Sigmoid colon (tissue), 7 donors: ENCODE results near the gene NFIA. TPM values are rescaled to one million over a fixed set of nuclear protein-coding genes. Genes with fewer than 3 reads are reported as not detected.
"Not testable (repeated sequence)": the region's sequence is repeated elsewhere in the genome, so short reads cannot be mapped to it uniquely, and the experiment has no call there.

ENCODE experiments used
- DNase-seq: peaks from one replicate; pipeline ENCODE4 v3.0.0-alpha.2; 2019
- H3K27ac ChIP-seq, 4 donors: fragments of 200-600 bp; sonication (generic); one replicate each; pipeline ENCODE4 v1.5.1; 2016 to 2019; ENCODE audit warnings: mild to moderate bottlenecking in 1 of 4
- H3K27me3 ChIP-seq, 3 donors: fragments of 200-600 bp; sonication (generic); one replicate each; pipeline ENCODE4 v1.5.1; 2019; ENCODE audit warnings: mild to moderate bottlenecking in 1 of 3
- H3K36me3 ChIP-seq, 4 donors: fragments of 200-600 bp; sonication (generic); one replicate each; pipeline ENCODE4 v1.5.1; 2016 to 2019
- H3K4me1 ChIP-seq, 4 donors: fragments of 200-600 bp; sonication (generic); one replicate each; pipeline ENCODE4 v1.5.1; 2017 to 2019
- H3K4me3 ChIP-seq, 4 donors: fragments of 200-600 bp; sonication (generic); one replicate each; pipeline ENCODE4 v1.5.1; 2017 to 2019; ENCODE audit warnings: mild to moderate bottlenecking in 2 of 4, moderate library complexity in 1 of 4
- H3K9me3 ChIP-seq, 4 donors: fragments of 200-600 bp in 3 of 4; sonication (generic) in 3 of 4; one replicate each; pipeline versions ENCODE4 v1.5.1 to v1.6.1; 2013 to 2019
- CTCF ChIP-seq, 4 experiments: fragments of 450-650 bp in 3 of 4; fragments of 200-600 bp in 1 of 4; IDR thresholded peaks; one replicate each; pipeline ENCODE4 v1.5.1; 2016 to 2019; ENCODE audit warnings: antibody characterized with exemption in 4 of 4, mild to moderate bottlenecking in 3 of 4, moderate library complexity in 2 of 4
- EP300 ChIP-seq, 4 donors: sonication (generic); formaldehyde crosslinking; IDR thresholded peaks; one replicate each; pipeline ENCODE4 v1.6.1; 2017; ENCODE audit warnings: antibody characterized with exemption in 4 of 4
- POLR2A ChIP-seq, 2 donors: fragments of 450-650 bp; IDR thresholded peaks; one replicate each; pipeline ENCODE4 v1.6.1; 2016; ENCODE audit warnings: antibody characterized with exemption in 2 of 2, mild to moderate bottlenecking in 2 of 2, moderate library complexity in 2 of 2
- POLR2AphosphoS5 ChIP-seq, 4 donors: sonication (generic); formaldehyde crosslinking; IDR thresholded peaks; one replicate each; pipeline ENCODE4 v1.6.1; 2017; ENCODE audit warnings: antibody characterized with exemption in 4 of 4
- WGBS, 2 donors: extraction: QIAGEN DNeasy Blood & Tissue Kit; methylation state at CpG; one replicate each; pipeline ENCODE4 v1.1.7; 2013; 5-methylcytosine and 5-hydroxymethylcytosine counted together
- intact Hi-C: fragments of 100-400 bp; cut with DNase I; formaldehyde crosslinking; loops from one replicate; pipeline ENCODE4 v1.15.1; 2023
- polyA plus RNA-seq, 3 donors: library from polyadenylated mRNA; stranded (reverse); fragments of 200-250 nt; gene quantifications; one replicate each; pipeline ENCODE4 v1.2.3, GENCODE V29; 2013
- total RNA-seq, 4 donors: library from RNA; depleted of rRNA; stranded (reverse); fragments of >200 nt; gene quantifications; one replicate each; pipeline ENCODE4 v1.1.0, GENCODE V29; 2016
- donor health status: healthy with polysubstance abuse.
- donor health status: Bipolar disorder and iron deficiency.
- donor health status: healthy.

The NFIA gene
- total and polyA plus RNA-seq, 7 donors = 2.3 to 154 (median 79.7) TPM

- DNase-seq = no peak
- H3K4me3 ChIP-seq = no peak overlapping the region
- intact Hi-C loops = no loop called here
- no peaks in the 10 kb centered on the region for H3K27me3 ChIP-seq
- TF ChIP-seq CTCF (IDR thresholded peaks at IDR 0.05) (no peak), POLR2A (IDR thresholded peaks at IDR 0.05) (no peak), EP300 (IDR thresholded peaks at IDR 0.05) (no peak), POLR2AphosphoS5 (IDR thresholded peaks at IDR 0.05) (no peak)
- peaks cover 0 to 40% (median 25%) of the 10 kb centered on the region in 4 donors for H3K4me1 ChIP-seq
- WGBS, 2 donors = 87 to 92% methylated on average over 5 of the region's 5 CpGs
- peak overlapping the region; percentile 0 to 72 (median 42) for H3K27ac ChIP-seq
- no peaks in the 10 kb centered on the region for H3K9me3 ChIP-seq
- H3K36me3 ChIP-seq = no peaks in the 10 kb centered on the region
These were observed 191.5 kb downstream of the NFIA start for GRCh38 chr1:61273861-61274260.

- H3K4me1 ChIP-seq = peaks cover 0 to 42% (median 32%) of the 10 kb centered on the region in 4 donors
These were observed 192.6 kb downstream of the NFIA start for GRCh38 chr1:61274939-61275338.

GRCh38 chr1:61276246-61276645 lies 193.9 kb downstream of the NFIA start:
- Histone ChIP-seq H3K27ac (peak overlapping the region in 3 of 4 donors; percentile 7 to 72 (median 48)), H3K4me1 (peaks cover 0 to 50% (median 33%) of the 10 kb centered on the region in 4 donors), H3K27me3 (no peaks in the 10 kb centered on the region), H3K36me3 (no peaks in the 10 kb centered on the region), H3K9me3 (no peaks in the 10 kb centered on the region), H3K4me3 (no peak overlapping the region)
- DNase-seq = no peak
- 87 to 88% methylated on average over 3 of the region's 3 CpGs for WGBS, 2 donors
- intact Hi-C loops = no loop called here
- TF ChIP-seq CTCF (IDR thresholded peaks at IDR 0.05) = no peak
- TF ChIP-seq EP300 (IDR thresholded peaks at IDR 0.05) = no peak
- no peak for TF ChIP-seq POLR2AphosphoS5 (IDR thresholded peaks at IDR 0.05)
- no peak for TF ChIP-seq POLR2A (IDR thresholded peaks at IDR 0.05)

More at GRCh38 chr1:61274939-61275338, 192.6 kb downstream of the NFIA start:
- intact Hi-C loops = no loop called here
- Histone ChIP-seq H3K27me3 (no peaks in the 10 kb centered on the region), H3K9me3 (no peaks in the 10 kb centered on the region), H3K27ac (peak overlapping the region; percentile 7 to 72 (median 28)), H3K4me3 (peak overlapping the region in 2 of 4 donors; percentile 7 to 12), H3K36me3 (no peaks in the 10 kb centered on the region)
- no peak for TF ChIP-seq EP300 (IDR thresholded peaks at IDR 0.05)
- no peak for TF ChIP-seq POLR2AphosphoS5 (IDR thresholded peaks at IDR 0.05)
- 87 to 89% methylated on average over 7 of the region's 7 CpGs for WGBS, 2 donors
- DNase-seq = no peak

- H3K4me1 ChIP-seq = peaks cover 0 to 50% (median 34%) of the 10 kb centered on the region in 4 donors
- WGBS, 2 donors = 77 to 85% methylated on average over 7 of the region's 7 CpGs
- no peaks in the 10 kb centered on the region for H3K36me3 ChIP-seq
- no peak overlapping the region for H3K4me3 ChIP-seq
- intact Hi-C loops = no loop called here
- no peak for DNase-seq
- no peaks in the 10 kb centered on the region for H3K9me3 ChIP-seq
- H3K27me3 ChIP-seq = no peaks in the 10 kb centered on the region
- TF ChIP-seq EP300 (IDR thresholded peaks at IDR 0.05) (no peak), CTCF (IDR thresholded peaks at IDR 0.05) (no peak), POLR2AphosphoS5 (IDR thresholded peaks at IDR 0.05) (no peak), POLR2A (IDR thresholded peaks at IDR 0.05) (no peak)
- peak overlapping the region; percentile 43 to 72 (median 54) for H3K27ac ChIP-seq
These were observed 194.8 kb downstream of the NFIA start for GRCh38 chr1:61277121-61277690.

- Histone ChIP-seq H3K4me1 (peaks cover 0 to 52% (median 33%) of the 10 kb centered on the region in 4 donors), H3K27ac (peak overlapping the region; percentile 13 to 72 (median 54))
- DNase-seq, H3K36me3 ChIP-seq, H3K4me3 ChIP-seq, H3K27me3 ChIP-seq, intact Hi-C loops, H3K9me3 ChIP-seq: not testable (repeated sequence)
- TF ChIP-seq POLR2AphosphoS5 (IDR thresholded peaks at IDR 0.05) = peak in 1 of 4 donors; percentile 7
- WGBS, 2 donors = 94 to 95% methylated on average over 8 of the region's 8 CpGs
These were observed 196.1 kb downstream of the NFIA start for GRCh38 chr1:61278503-61278902.
